Measurements from ENCODE around the gene DIP2B.
"Not testable (repeated sequence)": the region's sequence is repeated elsewhere in the genome, so short reads cannot be mapped to it uniquely, and the experiment has no call there.

The DIP2B gene

GRCh38 chr12:50768813-50769212 is 264.0 kb downstream of the DIP2B start:
- H3K4me1 ChIP-seq (ENCODE audit: insufficient read depth, low read length), result peaks cover 11% of the 10 kb centered on the region
- not testable (repeated sequence) for H3K36me3 ChIP-seq (ENCODE audit: insufficient read depth, low read length); H3K9ac ChIP-seq (ENCODE audit: low read length); H3K4me3 ChIP-seq (ENCODE audit: low read depth in 1 of 2, low read length in 2 of 2); H3K9me3 ChIP-seq (ENCODE audit: low read length); H3K27ac ChIP-seq (ENCODE audit: low read depth, low read length); H3K27me3 ChIP-seq (ENCODE audit: control insufficient read depth in 1 of 2, insufficient read depth in 2 of 2, low read length in 2 of 2)

GRCh38 chr12:50771409-50771808 is 266.6 kb downstream of the DIP2B start:
- Histone ChIP-seq H3K36me3 (ENCODE audit: insufficient read depth, low read length) (no peaks in the 10 kb centered on the region), H3K9me3 (ENCODE audit: low read length) (no peaks in the 10 kb centered on the region), H3K27me3 (ENCODE audit: control insufficient read depth in 1 of 2, insufficient read depth in 2 of 2, low read length in 2 of 2) (no peaks in the 10 kb centered on the region), H3K27ac (ENCODE audit: low read depth, low read length) (no peak overlapping the region), H3K4me3 (ENCODE audit: low read depth in 1 of 2, low read length in 2 of 2) (no peak overlapping the region), H3K4me1 (ENCODE audit: insufficient read depth, low read length) (no peaks in the 10 kb centered on the region), H3K9ac (ENCODE audit: low read length) (no peak overlapping the region)

- Histone ChIP-seq H3K27ac (ENCODE audit: low read depth, low read length) (no peak overlapping the region), H3K27me3 (ENCODE audit: control insufficient read depth in 1 of 2, insufficient read depth in 2 of 2, low read length in 2 of 2) (no peaks in the 10 kb centered on the region)
These were observed 267.7 kb downstream of the DIP2B start for GRCh38 chr12:50772470-50772869.

GRCh38 chr12:50772877-50773276 is 268.1 kb downstream of the DIP2B start:
- Histone ChIP-seq H3K36me3 (ENCODE audit: insufficient read depth, low read length) (no peaks in the 10 kb centered on the region), H3K9ac (ENCODE audit: low read length) (no peak overlapping the region), H3K9me3 (ENCODE audit: low read length) (no peaks in the 10 kb centered on the region), H3K4me3 (ENCODE audit: low read depth in 1 of 2, low read length in 2 of 2) (no peak overlapping the region), H3K4me1 (ENCODE audit: insufficient read depth, low read length) (no peaks in the 10 kb centered on the region), H3K27ac (ENCODE audit: low read depth, low read length) (no peak overlapping the region), H3K27me3 (ENCODE audit: control insufficient read depth in 1 of 2, insufficient read depth in 2 of 2, low read length in 2 of 2) (no peaks in the 10 kb centered on the region)

More at GRCh38 chr12:50772470-50772869, 267.7 kb downstream of the DIP2B start:
- Histone ChIP-seq H3K36me3 (ENCODE audit: insufficient read depth, low read length) (no peaks in the 10 kb centered on the region), H3K4me3 (ENCODE audit: low read depth in 1 of 2, low read length in 2 of 2) (no peak overlapping the region), H3K9me3 (ENCODE audit: low read length) (no peaks in the 10 kb centered on the region), H3K9ac (ENCODE audit: low read length) (no peak overlapping the region), H3K4me1 (ENCODE audit: insufficient read depth, low read length) (no peaks in the 10 kb centered on the region)

- Histone ChIP-seq H3K9me3 (ENCODE audit: low read length) (no peaks in the 10 kb centered on the region), H3K4me1 (ENCODE audit: insufficient read depth, low read length) (no peaks in the 10 kb centered on the region), H3K4me3 (ENCODE audit: low read depth in 1 of 2, low read length in 2 of 2) (no peak overlapping the region), H3K36me3 (ENCODE audit: insufficient read depth, low read length) (no peaks in the 10 kb centered on the region), H3K9ac (ENCODE audit: low read length) (no peak overlapping the region), H3K27me3 (ENCODE audit: control insufficient read depth in 1 of 2, insufficient read depth in 2 of 2, low read length in 2 of 2) (no peaks in the 10 kb centered on the region), H3K27ac (ENCODE audit: low read depth, low read length) (no peak overlapping the region)
These were observed 270.5 kb downstream of the DIP2B start for GRCh38 chr12:50775251-50775650.

- no peak overlapping the region for H3K4me3 ChIP-seq (ENCODE audit: low read depth in 1 of 2, low read length in 2 of 2)
- H3K36me3 ChIP-seq (ENCODE audit: insufficient read depth, low read length), result no peaks in the 10 kb centered on the region
- H3K27ac ChIP-seq (ENCODE audit: low read depth, low read length), result no peak overlapping the region
- no peaks in the 10 kb centered on the region for H3K9me3 ChIP-seq (ENCODE audit: low read length)
- no peaks in the 10 kb centered on the region for H3K27me3 ChIP-seq (ENCODE audit: control insufficient read depth in 1 of 2, insufficient read depth in 2 of 2, low read length in 2 of 2)
- no peak overlapping the region for H3K9ac ChIP-seq (ENCODE audit: low read length)
- no peaks in the 10 kb centered on the region for H3K4me1 ChIP-seq (ENCODE audit: insufficient read depth, low read length)
These were observed 272.3 kb downstream of the DIP2B start for GRCh38 chr12:50776749-50777728.

- no peaks in the 10 kb centered on the region for H3K4me1 ChIP-seq (ENCODE audit: insufficient read depth, low read length)
- no peaks in the 10 kb centered on the region for H3K36me3 ChIP-seq (ENCODE audit: insufficient read depth, low read length)
- no peak overlapping the region for H3K27ac ChIP-seq (ENCODE audit: low read depth, low read length)
- no peaks in the 10 kb centered on the region for H3K27me3 ChIP-seq (ENCODE audit: control insufficient read depth in 1 of 2, insufficient read depth in 2 of 2, low read length in 2 of 2)
- no peak overlapping the region for H3K9ac ChIP-seq (ENCODE audit: low read length)
- no peaks in the 10 kb centered on the region for H3K9me3 ChIP-seq (ENCODE audit: low read length)
- no peak overlapping the region for H3K4me3 ChIP-seq (ENCODE audit: low read depth in 1 of 2, low read length in 2 of 2)
These were observed 274.1 kb downstream of the DIP2B start for GRCh38 chr12:50778663-50779590.

- Histone ChIP-seq H3K4me3 (ENCODE audit: low read depth in 1 of 2, low read length in 2 of 2) (no peak overlapping the region), H3K4me1 (ENCODE audit: insufficient read depth, low read length) (no peaks in the 10 kb centered on the region), H3K27me3 (ENCODE audit: control insufficient read depth in 1 of 2, insufficient read depth in 2 of 2, low read length in 2 of 2) (no peaks in the 10 kb centered on the region), H3K27ac (ENCODE audit: low read depth, low read length) (no peak overlapping the region), H3K9me3 (ENCODE audit: low read length) (no peaks in the 10 kb centered on the region), H3K9ac (ENCODE audit: low read length) (no peak overlapping the region), H3K36me3 (ENCODE audit: insufficient read depth, low read length) (no peaks in the 10 kb centered on the region)
These were observed 275.2 kb downstream of the DIP2B start for GRCh38 chr12:50780013-50780412.

- Histone ChIP-seq H3K9me3 (ENCODE audit: low read length) (no peaks in the 10 kb centered on the region), H3K27ac (ENCODE audit: low read depth, low read length) (no peak overlapping the region), H3K36me3 (ENCODE audit: insufficient read depth, low read length) (no peaks in the 10 kb centered on the region), H3K27me3 (ENCODE audit: control insufficient read depth in 1 of 2, insufficient read depth in 2 of 2, low read length in 2 of 2) (no peaks in the 10 kb centered on the region), H3K4me3 (ENCODE audit: low read depth in 1 of 2, low read length in 2 of 2) (no peak overlapping the region), H3K9ac (ENCODE audit: low read length) (no peak overlapping the region), H3K4me1 (ENCODE audit: insufficient read depth, low read length) (no peaks in the 10 kb centered on the region)
These were observed 279.7 kb downstream of the DIP2B start for GRCh38 chr12:50784501-50784900.

- Histone ChIP-seq H3K4me1 (ENCODE audit: insufficient read depth, low read length) (no peaks in the 10 kb centered on the region), H3K36me3 (ENCODE audit: insufficient read depth, low read length) (no peaks in the 10 kb centered on the region), H3K9me3 (ENCODE audit: low read length) (no peaks in the 10 kb centered on the region), H3K9ac (ENCODE audit: low read length) (no peak overlapping the region), H3K4me3 (ENCODE audit: low read depth in 1 of 2, low read length in 2 of 2) (no peak overlapping the region), H3K27me3 (ENCODE audit: control insufficient read depth in 1 of 2, insufficient read depth in 2 of 2, low read length in 2 of 2) (no peaks in the 10 kb centered on the region), H3K27ac (ENCODE audit: low read depth, low read length) (no peak overlapping the region)
These were observed 280.7 kb downstream of the DIP2B start for GRCh38 chr12:50785406-50786001.
